ENCODE results near the gene CDSN. TPM values are rescaled to one million over a fixed set of nuclear protein-coding genes. Genes with fewer than 3 reads are reported as not detected.

The CDSN gene
- total RNA-seq, 4 donors from 2014 or later = not detected

DNA sequence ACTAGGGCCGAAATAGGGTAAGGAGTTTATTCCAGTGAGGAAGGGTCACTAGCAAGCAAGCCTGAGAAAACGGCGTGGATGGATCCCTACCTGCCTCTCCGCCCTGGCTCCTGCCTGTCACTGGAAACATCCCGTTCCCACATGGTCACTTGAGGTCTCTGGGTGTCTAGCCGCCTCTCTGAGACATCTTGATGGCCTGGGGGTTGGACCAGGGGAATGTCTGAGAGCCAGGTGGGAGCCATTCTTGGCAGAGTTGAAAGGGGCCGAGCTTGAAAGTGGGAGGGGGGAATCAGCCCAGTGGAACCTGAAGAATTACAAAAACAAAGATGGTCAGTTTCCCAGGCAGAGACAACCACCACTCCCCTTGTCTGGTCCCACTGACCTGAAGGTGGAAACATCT lies 36.4 kb upstream of the CDSN start:
- TF ChIP-seq, protein P1, sequence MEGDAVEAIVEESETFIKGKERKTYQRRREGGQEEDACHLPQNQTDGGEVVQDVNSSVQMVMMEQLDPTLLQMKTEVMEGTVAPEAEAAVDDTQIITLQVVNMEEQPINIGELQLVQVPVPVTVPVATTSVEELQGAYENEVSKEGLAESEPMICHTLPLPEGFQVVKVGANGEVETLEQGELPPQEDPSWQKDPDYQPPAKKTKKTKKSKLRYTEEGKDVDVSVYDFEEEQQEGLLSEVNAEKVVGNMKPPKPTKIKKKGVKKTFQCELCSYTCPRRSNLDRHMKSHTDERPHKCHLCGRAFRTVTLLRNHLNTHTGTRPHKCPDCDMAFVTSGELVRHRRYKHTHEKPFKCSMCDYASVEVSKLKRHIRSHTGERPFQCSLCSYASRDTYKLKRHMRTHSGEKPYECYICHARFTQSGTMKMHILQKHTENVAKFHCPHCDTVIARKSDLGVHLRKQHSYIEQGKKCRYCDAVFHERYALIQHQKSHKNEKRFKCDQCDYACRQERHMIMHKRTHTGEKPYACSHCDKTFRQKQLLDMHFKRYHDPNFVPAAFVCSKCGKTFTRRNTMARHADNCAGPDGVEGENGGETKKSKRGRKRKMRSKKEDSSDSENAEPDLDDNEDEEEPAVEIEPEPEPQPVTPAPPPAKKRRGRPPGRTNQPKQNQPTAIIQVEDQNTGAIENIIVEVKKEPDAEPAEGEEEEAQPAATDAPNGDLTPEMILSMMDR (IDR thresholded peaks at IDR 0.05) = no peak
- DNase-seq (ENCODE audit: low spot score) (no peak), ATAC-seq (ENCODE audit: low FRiP score) (no peak)

DNA sequence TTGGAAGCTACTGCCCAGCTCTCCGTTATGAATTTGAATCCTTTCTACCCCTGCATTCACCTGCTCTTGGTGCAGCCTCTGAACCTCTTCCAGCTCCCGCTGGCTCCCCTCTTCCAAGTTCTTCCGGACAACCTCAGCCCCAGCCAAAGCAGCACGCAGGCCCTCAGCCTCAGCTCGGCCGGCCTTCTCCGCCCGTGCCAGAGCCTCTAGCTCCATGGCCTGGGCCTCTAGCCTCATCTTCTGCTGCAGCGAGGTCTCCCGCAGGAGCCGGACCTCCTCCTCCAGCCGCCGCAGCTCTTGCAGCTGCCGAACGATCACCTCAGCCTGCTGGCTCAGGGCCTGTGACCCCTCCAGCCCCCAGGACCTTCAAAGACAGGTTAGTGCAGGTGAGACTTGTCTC lies 34.2 kb upstream of the CDSN start:
- no peak for DNase-seq (ENCODE audit: low spot score)
- no peak for ATAC-seq (ENCODE audit: low FRiP score)
- TF ChIP-seq, protein P1 (IDR thresholded peaks at IDR 0.05) = no peak

DNA sequence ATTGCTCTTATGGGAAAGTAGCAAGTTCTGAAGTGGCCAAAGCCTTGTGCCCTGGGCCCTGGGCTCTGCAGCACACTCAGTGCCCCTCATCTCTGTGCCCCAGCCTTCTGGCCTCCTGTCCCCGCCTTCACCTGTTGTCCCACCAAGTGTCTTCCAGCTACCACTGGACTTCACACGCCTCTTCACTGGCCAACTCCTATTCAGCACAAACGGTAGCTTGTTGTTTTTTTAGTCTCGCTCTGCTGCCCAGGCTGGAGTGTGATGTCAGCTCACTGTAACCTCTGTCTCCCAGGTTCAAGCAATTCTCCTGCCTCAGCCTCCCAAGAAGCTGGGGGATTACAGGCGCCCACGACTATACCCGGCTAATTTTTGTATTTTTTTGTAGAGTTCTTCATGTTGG lies 32.5 kb upstream of the CDSN start:
- no peak for ATAC-seq (ENCODE audit: low FRiP score)
- DNase-seq (ENCODE audit: low spot score) = no peak
- TF ChIP-seq, protein P1 (IDR thresholded peaks at IDR 0.05) = no peak

DNA sequence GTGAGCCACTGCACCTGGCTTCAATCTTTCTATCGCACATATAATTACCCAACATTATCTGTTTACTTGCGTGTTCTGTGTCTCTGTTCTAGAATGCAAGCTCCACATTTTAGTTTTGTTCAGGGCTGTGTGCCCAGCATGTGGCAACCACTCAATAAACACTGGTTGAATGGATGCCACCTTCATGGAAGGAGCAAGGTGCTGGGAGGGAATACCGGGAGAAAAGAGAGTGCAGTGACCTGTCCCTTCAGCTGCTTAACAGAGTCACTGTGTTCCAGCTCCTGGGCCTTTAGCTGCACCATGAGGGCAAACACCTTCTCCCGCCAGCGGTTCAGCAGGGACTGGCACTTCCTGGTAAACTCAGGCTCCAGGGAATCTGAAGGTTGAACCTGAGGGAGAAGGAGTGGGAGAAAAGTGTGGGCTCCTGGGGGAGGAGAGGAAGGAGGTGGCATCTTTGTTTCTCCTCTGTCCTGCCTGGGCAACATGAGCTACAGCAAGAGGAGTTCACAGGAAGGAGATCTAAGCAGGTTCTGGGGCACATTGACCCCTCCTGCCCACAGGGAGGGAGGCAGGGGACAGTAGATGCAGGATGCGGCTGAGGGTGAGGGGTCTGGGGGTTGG lies 29.7 kb upstream of the CDSN start:
- no peak for DNase-seq (ENCODE audit: low spot score)
- TF ChIP-seq, protein P1 (IDR thresholded peaks at IDR 0.05) = no peak
- no peak for ATAC-seq (ENCODE audit: low FRiP score)

DNA sequence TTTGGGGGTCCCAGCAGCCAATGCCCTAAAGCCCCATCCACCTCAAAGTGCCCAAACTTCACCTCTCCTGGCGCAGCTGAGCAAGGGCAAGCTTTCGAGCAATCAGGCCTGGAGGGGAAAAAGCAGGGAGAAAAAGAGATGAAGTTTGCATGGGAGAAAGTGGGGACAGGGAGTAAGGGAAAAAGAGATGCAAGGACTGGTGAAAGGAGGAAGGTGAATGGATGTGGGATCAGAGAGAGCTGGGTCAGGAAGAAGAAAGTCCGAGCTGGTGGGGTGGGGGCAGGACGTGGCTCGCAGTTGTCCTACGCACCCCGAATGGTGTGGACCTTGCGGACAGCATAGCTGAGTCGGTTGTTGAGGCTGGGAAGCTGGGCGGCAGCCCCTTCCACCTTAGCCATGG lies 25.1 kb upstream of the CDSN start:
- TF ChIP-seq, protein P1 (IDR thresholded peaks at IDR 0.05) = no peak
- ATAC-seq (ENCODE audit: low FRiP score) (no peak), DNase-seq (ENCODE audit: low spot score) (no peak)

DNA sequence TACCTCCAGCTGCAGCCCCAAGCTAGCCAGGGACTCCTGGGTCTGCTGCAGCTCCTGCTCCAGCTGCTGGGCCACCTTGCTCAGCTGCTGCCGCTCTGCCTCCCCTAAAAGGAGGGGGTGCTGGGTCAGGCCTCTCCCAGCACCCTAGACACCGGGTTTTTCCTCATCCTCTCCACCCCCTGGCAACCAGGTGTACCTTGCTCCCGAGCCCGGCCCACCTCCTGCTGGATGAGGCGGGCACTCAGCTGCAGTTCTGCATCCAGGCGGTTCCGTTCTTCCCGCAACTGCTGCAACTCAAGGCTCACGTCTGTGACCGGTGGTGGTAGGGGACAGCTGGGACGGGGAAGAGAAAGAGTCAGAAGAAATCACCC lies 24.7 kb upstream of the CDSN start:
- TF ChIP-seq, protein P1 (IDR thresholded peaks at IDR 0.05) = no peak
- DNase-seq (ENCODE audit: low spot score) (no peak), ATAC-seq (ENCODE audit: low FRiP score) (no peak)

DNA sequence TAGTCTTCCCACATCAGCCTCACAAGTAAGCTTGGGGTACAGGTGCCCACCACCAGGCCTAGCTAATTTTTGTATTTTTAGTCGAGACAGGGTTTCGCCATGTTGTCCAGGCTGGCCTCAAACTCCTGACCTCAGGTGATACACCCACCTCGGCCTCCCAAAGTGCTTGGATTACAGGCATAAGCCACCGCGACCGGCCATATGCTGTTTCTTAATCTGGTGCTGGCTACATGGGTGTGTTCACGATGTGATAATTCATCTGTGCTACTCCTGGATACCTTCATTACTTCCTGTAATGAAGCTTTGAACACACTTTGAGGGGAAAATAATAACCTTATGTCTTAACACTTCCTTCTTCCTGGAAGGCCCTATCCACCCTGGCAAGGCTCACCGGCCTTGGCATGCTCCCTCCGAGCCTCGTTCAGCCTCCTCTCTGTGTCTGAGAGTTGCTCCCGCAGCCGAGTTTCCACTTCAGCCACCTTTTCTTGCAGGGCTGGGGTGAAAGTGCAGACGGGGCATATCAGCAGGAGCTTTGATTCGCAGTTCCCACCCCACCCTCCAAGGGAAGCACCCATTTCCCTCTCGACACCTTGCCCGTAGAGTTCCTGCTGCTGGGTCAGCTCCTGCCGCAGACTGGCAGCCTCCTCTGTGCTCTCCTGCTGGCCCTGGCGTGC lies 24.2 kb upstream of the CDSN start:
- ATAC-seq (ENCODE audit: low FRiP score) = no peak
- TF ChIP-seq, protein P1 (IDR thresholded peaks at IDR 0.05) = no peak
- no peak for DNase-seq (ENCODE audit: low spot score)

All from omental fat pad (tissue), 4 donors.